ENCODE data around the gene C8A. TPM values are rescaled to one million over a fixed set of nuclear protein-coding genes. Genes with fewer than 3 reads are reported as not detected.

C8A gene
- total and polyA plus RNA-seq, 2 of the 13 experiments (the other 11 are each of a cell fraction or from before 2014, with no cell fraction given): 10.5 to 15.0 TPM

DNA sequence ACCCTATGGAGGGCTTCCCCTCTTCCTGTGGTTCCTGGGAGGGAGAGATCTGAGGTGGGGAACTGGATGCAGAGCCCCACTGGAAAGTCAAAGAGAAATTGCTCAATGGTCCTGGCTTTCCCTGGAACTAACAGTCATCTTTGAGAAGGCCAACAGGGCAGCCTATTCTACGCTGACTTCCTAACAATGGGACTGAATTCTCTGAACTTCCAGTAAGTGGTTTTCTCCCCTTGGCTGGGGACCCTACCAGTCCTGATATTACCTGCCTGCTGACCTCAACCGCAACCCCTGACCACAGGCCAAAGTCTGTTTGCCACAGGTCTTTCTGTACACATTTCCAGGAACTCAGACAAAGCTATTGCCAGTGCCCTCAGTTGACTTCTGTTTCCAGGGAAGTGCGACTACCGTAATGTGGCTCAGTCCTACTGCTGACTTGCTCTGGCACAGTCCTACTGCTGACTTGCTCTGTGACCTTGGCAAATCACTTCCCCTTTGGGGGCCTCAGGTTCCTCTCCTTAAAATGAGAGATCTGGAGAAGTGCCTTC lies 55.9 kb downstream of the C8A start (continued):
- TF ChIP-seq IRX3 (CRISPR knock-in tag; IDR thresholded peaks at IDR 0.05; ENCODE audit: borderline replicate concordance, low read depth) (0 out of 2 replicates have a peak, but pooled peaks have one; percentile 3), HNF4A (CRISPR knock-in tag; IDR thresholded peaks at IDR 0.05) (peak; percentile 99), ZNF614 (CRISPR knock-in tag; IDR thresholded peaks at IDR 0.05; ENCODE audit: borderline replicate concordance) (peak; percentile 91), FOSL2 (CRISPR knock-in tag; IDR thresholded peaks at IDR 0.05) (peak; percentile 87), ZNF484 (CRISPR knock-in tag; IDR thresholded peaks at IDR 0.05; ENCODE audit: borderline replicate concordance, low read depth) (no peak), MBNL3 (CRISPR knock-in tag; conservative IDR thresholded peaks at IDR 0.05) (no peak), KLF13 (CRISPR knock-in tag; IDR thresholded peaks at IDR 0.05) (0 out of 2 replicates have a peak, but pooled peaks have one; percentile 71), ATAD3A (CRISPR knock-in tag; IDR thresholded peaks at IDR 0.05) (no peak), SIX4 (CRISPR knock-in tag; IDR thresholded peaks at IDR 0.05) (peak; percentile 86), MXD3 (CRISPR knock-in tag; IDR thresholded peaks at IDR 0.05) (peak; percentile 57; the same call in 1 of the 2 replicates), GATAD1 (CRISPR knock-in tag; IDR thresholded peaks at IDR 0.05) (no peak), NFKBIZ (CRISPR knock-in tag; IDR thresholded peaks at IDR 0.05) (peak; percentile 99), ZNF83 (CRISPR knock-in tag; IDR thresholded peaks at IDR 0.05; ENCODE audit: borderline replicate concordance) (peak; percentile 67; the same call in 1 of the 2 replicates), MBD4 (IDR thresholded peaks at IDR 0.05; ENCODE audit: borderline replicate concordance, low read length) (no peak; the same call in 1 of the 2 replicates), ZFP37 (CRISPR knock-in tag; IDR thresholded peaks at IDR 0.05; ENCODE audit: borderline replicate concordance) (no peak), HHEX (CRISPR knock-in tag; IDR thresholded peaks at IDR 0.05) (peak; percentile 88), ZNF839 (CRISPR knock-in tag; IDR thresholded peaks at IDR 0.05; ENCODE audit: borderline replicate concordance) (no peak), ZNF280D (CRISPR knock-in tag; IDR thresholded peaks at IDR 0.05) (peak; percentile 22; the same call in 1 of the 2 replicates), CHD4 (IDR thresholded peaks at IDR 0.05; ENCODE audit: borderline replicate concordance, low read length) (no peak), FOXK2 (IDR thresholded peaks at IDR 0.05) (peak; percentile 53; the same call in 1 of the 2 replicates), TOPORS (CRISPR knock-in tag; IDR thresholded peaks at IDR 0.05) (peak; percentile 81; the same call in 1 of the 2 replicates), SP5 (CRISPR knock-in tag; IDR thresholded peaks at IDR 0.05; ENCODE audit: borderline replicate concordance, low read depth) (0 out of 2 replicates have a peak, but pooled peaks have one; percentile 47), ZNF598 (CRISPR knock-in tag; IDR thresholded peaks at IDR 0.05; ENCODE audit: borderline replicate concordance) (no peak), ZFP82 (CRISPR knock-in tag; IDR thresholded peaks at IDR 0.05; ENCODE audit: borderline replicate concordance) (no peak), ZNF296 (CRISPR knock-in tag; conservative IDR thresholded peaks at IDR 0.05) (no peak)
- TF ChIP-seq, protein P1, sequence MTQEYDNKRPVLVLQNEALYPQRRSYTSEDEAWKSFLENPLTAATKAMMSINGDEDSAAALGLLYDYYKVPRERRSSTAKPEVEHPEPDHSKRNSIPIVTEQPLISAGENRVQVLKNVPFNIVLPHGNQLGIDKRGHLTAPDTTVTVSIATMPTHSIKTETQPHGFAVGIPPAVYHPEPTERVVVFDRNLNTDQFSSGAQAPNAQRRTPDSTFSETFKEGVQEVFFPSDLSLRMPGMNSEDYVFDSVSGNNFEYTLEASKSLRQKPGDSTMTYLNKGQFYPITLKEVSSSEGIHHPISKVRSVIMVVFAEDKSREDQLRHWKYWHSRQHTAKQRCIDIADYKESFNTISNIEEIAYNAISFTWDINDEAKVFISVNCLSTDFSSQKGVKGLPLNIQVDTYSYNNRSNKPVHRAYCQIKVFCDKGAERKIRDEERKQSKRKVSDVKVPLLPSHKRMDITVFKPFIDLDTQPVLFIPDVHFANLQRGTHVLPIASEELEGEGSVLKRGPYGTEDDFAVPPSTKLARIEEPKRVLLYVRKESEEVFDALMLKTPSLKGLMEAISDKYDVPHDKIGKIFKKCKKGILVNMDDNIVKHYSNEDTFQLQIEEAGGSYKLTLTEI (CRISPR knock-in tag; conservative IDR thresholded peaks at IDR 0.05): no peak
- TF ChIP-seq, protein P2, sequence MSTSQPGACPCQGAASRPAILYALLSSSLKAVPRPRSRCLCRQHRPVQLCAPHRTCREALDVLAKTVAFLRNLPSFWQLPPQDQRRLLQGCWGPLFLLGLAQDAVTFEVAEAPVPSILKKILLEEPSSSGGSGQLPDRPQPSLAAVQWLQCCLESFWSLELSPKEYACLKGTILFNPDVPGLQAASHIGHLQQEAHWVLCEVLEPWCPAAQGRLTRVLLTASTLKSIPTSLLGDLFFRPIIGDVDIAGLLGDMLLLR (CRISPR knock-in tag; IDR thresholded peaks at IDR 0.05): no peak

Data from HepG2 (cell line).